DOHH2 (cell line): ENCODE measurements around the gene YTHDC1.

ENCODE experiments used
- CTCF ChIP-seq: fragments of 200-600 bp; sonication (generic); IDR thresholded peaks from one replicate; pipeline ENCODE4 v1.5.1; 2014; ENCODE audit warnings: antibody characterized with exemption, mild to moderate bottlenecking, low read depth, low read length; ENCODE audit not compliant: poor library complexity, severe bottlenecking
- EZH2phosphoT487 ChIP-seq: fragments of 200-600 bp; sonication (generic); IDR thresholded peaks from 2 replicates; pipeline ENCODE4 v1.6.1; 2017; ENCODE audit warnings: borderline replicate concordance, mild to moderate bottlenecking, antibody characterized with exemption, low read length, moderate library complexity, mixed read lengths

DNA sequence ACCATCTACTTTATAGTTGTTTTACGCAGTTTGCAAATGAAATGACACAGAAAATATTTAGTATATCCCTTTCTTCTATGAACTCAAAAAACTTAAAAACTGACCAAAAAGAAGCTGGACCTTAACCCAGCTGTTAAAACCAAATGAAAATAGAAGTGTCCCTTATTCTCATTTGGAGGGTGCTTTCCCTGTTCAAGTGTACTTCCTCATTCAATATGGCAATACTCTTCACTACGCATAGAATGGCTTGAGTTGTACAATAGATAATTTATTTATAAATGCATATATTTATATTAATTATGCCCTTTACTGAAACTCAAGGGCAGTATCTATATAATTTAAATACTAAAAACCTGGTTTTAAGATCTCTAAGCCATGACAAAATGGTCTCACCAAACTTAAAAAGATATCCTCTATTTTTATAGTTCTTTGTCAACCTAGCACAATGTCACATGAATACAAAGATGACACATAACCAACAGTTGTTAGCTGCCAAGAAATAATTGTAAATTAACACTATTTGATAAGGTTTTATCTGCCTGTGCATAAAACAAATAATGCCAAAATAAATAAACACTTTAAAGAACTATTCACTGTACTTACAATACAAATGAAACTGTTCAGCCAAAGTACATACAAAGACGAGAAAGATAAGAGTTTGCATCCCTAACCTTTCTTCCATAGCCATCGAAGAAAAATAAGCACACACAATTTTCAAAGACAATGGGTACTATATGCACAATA, 25.2 kb downstream of the YTHDC1 start:
- TF ChIP-seq CTCF (no peak), EZH2phosphoT487 (no peak)
